HS-27A (cell line): ENCODE results near the gene PIK3CD.

Experiments used
- DNase-seq: peaks from one replicate; pipeline ENCODE4 v3.0.0-alpha.2; 2012; ENCODE audit warnings: low read depth, missing footprints

PIK3CD gene

GRCh38 chr1:9774712-9775679, 123.5 kb downstream of the PIK3CD start:
- DNase-seq: no peak

GRCh38 chr1:9776685-9777084, 125.2 kb downstream of the PIK3CD start:
- no peak for DNase-seq
